ENCODE measurements around the gene TMOD1. TPM values are rescaled to one million over a fixed set of nuclear protein-coding genes. Genes with fewer than 3 reads are reported as not detected.
A peak's percentile ranks its signal among the peaks of the same experiment; 100 is the strongest.

Gene TMOD1
- total RNA-seq, 1 donor from 2014 or later = 0.23 TPM

DNA sequence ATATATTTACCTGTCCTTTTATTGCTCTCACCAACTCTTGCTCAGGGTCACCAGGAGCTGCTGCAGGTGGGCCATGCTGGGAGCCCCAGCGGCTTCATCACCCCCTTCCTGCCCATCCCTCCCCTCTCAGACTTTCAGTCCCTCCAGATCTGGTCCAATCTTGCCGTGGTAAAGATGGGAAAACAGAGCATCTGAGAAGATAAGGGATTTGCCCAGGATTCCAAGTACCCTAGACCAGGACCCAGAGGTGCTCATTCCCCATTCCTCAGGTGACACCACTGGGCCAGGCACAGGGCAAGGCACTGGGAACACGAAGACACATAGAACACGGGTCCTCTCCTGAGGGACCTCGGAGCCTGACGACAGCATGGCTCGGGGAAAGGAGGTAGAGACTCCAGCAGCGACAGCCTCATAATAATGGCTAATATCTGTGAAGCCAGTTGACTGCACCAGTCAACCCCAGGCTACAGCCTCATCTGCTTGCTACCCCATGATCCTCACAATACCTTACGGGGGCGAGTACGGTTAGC lies 18.0 kb downstream of the TMOD1 start:
- no peak overlapping the region for H3K4me3 Mint-ChIP-seq

DNA sequence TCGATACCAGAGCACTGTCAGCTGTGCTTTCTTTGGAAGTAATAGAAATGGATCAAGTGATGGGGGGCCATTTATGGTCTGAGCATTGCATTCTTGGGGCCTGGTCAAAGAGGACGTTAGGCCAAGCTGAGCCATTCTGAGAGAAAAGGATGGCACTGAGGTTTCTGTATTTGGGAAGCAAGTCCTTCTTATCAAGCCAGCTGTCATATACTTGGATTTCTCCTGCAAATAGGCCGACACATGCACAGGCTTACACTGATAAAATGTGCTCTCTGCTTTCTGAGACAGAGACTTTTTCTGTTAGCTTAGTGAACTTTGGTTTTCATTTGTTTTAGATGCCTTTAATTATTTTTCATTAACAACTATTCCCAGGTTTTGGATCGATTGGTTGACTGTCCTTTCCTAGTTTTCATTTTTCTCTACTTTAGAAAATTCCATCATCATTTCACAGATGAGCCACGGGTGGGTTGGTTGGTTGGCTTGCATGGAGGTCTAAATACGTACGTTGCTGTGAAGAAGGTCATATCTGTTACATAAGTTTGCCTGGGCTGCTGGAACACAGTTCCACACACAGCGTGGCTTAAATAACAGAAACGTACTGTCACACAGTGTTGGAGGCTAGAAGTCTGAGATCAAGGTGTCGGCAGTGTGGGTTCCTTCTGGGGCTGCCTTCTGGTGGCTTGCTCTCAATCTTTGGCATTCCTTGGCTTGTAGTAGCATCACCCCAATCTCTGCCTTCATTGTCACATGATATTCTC lies 20.3 kb downstream of the TMOD1 start:
- peaks cover 1% of the 10 kb centered on the region for H3K4me1 Mint-ChIP-seq
- TF ChIP-seq, protein P1, sequence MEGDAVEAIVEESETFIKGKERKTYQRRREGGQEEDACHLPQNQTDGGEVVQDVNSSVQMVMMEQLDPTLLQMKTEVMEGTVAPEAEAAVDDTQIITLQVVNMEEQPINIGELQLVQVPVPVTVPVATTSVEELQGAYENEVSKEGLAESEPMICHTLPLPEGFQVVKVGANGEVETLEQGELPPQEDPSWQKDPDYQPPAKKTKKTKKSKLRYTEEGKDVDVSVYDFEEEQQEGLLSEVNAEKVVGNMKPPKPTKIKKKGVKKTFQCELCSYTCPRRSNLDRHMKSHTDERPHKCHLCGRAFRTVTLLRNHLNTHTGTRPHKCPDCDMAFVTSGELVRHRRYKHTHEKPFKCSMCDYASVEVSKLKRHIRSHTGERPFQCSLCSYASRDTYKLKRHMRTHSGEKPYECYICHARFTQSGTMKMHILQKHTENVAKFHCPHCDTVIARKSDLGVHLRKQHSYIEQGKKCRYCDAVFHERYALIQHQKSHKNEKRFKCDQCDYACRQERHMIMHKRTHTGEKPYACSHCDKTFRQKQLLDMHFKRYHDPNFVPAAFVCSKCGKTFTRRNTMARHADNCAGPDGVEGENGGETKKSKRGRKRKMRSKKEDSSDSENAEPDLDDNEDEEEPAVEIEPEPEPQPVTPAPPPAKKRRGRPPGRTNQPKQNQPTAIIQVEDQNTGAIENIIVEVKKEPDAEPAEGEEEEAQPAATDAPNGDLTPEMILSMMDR (conservative IDR thresholded peaks at IDR 0.05) = no peak
- H3K27me3 Mint-ChIP-seq (ENCODE audit: low read depth) = peaks cover 24% of the 10 kb centered on the region
- no peak overlapping the region for H3K27ac Mint-ChIP-seq (ENCODE audit: unreplicated experiment)
- H3K9me3 Mint-ChIP-seq = no peaks in the 10 kb centered on the region
- DNase-seq (ENCODE audit: low read depth, low spot score) = no peak
- no peak overlapping the region for H3K4me3 Mint-ChIP-seq
- no peaks in the 10 kb centered on the region for H3K36me3 Mint-ChIP-seq (ENCODE audit: low read depth)

More for the DNA sequence above, 18.0 kb downstream of the TMOD1 start:
- no peaks in the 10 kb centered on the region for H3K36me3 Mint-ChIP-seq (ENCODE audit: low read depth)
- H3K9me3 Mint-ChIP-seq = no peaks in the 10 kb centered on the region
- H3K27me3 Mint-ChIP-seq (ENCODE audit: low read depth) = peaks cover 37% of the 10 kb centered on the region
- no peak overlapping the region for H3K27ac Mint-ChIP-seq (ENCODE audit: unreplicated experiment)
- peaks cover 7% of the 10 kb centered on the region for H3K4me1 Mint-ChIP-seq
- TF ChIP-seq, protein P1 (conservative IDR thresholded peaks at IDR 0.05) = no peak
- DNase-seq (ENCODE audit: low read depth, low spot score) = no peak

DNA sequence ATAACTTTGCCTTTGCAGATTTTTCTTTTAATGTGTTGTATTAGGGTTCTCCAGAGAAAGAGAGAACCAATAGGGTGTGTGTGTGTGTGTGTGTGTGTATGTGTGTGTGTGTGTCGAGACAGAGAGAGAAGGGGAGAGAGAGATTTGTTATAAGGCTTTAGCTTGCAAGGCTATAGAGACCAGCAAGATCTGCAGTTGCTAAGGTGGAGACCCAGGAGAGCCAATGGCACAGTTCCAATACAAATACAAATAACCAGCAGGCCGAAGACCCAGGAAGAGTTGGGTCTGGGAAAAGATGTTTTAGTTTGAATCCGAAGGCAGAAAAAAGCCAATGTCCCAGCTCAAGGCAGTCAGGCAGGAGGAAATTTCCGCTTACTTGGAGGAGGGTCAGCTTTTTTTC lies 23.0 kb downstream of the TMOD1 start:
- Mint-ChIP-seq H3K27ac (ENCODE audit: unreplicated experiment) (peak overlapping the region; percentile 2), H3K9me3 (no peaks in the 10 kb centered on the region), H3K4me3 (no peak overlapping the region), H3K4me1 (peaks cover 18% of the 10 kb centered on the region), H3K27me3 (ENCODE audit: low read depth) (peaks cover 8% of the 10 kb centered on the region), H3K36me3 (ENCODE audit: low read depth) (no peaks in the 10 kb centered on the region)
- TF ChIP-seq, protein P1 (conservative IDR thresholded peaks at IDR 0.05) = no peak
- DNase-seq (ENCODE audit: low read depth, low spot score) = no peak

DNA sequence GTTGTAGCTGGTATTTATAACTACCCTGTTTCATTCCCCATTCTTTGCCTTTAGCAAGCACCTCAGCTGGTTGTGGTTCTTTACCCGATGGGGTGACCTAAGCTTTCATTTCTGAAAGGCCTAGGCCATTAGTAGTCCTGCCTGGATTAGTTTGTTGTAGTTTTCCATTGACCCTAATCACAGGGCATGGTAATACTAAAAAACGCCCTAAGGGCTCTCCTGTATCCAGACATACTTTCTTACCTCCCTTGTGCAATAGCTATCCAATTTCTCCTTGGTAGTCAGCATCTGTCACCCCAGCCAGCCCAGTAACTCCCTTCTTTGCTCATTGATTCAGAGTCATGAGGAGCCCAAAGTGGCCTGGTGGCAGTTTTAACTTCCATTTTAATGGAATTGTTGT lies 24.0 kb downstream of the TMOD1 start:
- no peaks in the 10 kb centered on the region for H3K9me3 Mint-ChIP-seq

DNA sequence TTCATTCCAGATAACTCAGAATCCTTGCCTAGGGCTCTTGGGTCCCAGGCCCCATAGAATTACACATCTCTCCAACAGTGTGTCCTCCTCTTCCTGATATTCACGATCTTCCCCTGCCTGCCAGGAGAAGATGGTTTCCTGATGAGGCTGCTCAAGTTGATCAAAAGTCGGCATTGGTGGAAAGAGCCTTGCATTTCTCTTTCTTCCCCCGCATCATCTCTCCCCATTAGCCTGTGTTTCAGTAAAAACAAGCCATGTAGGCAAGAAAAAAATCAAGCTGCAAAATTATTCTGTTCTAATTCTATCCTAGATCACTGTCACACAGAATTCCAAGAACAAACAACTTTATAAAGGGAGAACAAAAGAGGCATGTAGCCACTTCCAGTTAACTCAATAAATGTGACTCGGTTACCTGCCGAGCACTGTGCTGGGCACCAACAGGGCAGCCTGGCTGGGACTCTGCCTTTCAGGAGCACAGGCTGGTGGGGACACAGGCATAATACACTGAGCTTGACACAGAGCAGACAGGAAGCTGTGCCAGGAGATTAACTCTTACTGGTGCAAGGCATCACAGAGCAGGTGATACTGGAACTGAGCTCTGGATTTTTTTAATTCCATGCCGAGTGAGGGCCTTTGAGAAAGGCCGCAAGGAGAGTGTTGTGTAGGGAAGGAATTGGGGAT lies 25.6 kb downstream of the TMOD1 start:
- Mint-ChIP-seq H3K36me3 (ENCODE audit: low read depth) (no peaks in the 10 kb centered on the region), H3K4me3 (no peak overlapping the region), H3K27me3 (ENCODE audit: low read depth) (no peaks in the 10 kb centered on the region), H3K27ac (ENCODE audit: unreplicated experiment) (peak overlapping the region; percentile 69), H3K4me1 (peaks cover 18% of the 10 kb centered on the region), H3K9me3 (no peaks in the 10 kb centered on the region)
- no peak for DNase-seq (ENCODE audit: low read depth, low spot score)
- TF ChIP-seq, protein P1 (conservative IDR thresholded peaks at IDR 0.05) = no peak

More for the DNA sequence above, 24.0 kb downstream of the TMOD1 start:
- no peak for DNase-seq (ENCODE audit: low read depth, low spot score)
- peaks cover 5% of the 10 kb centered on the region for H3K27me3 Mint-ChIP-seq (ENCODE audit: low read depth)
- no peaks in the 10 kb centered on the region for H3K36me3 Mint-ChIP-seq (ENCODE audit: low read depth)
- TF ChIP-seq, protein P1 (conservative IDR thresholded peaks at IDR 0.05) = no peak
- peaks cover 18% of the 10 kb centered on the region for H3K4me1 Mint-ChIP-seq
- no peak overlapping the region for H3K4me3 Mint-ChIP-seq
- H3K27ac Mint-ChIP-seq (ENCODE audit: unreplicated experiment) = no peak overlapping the region

All from neural crest cell (in vitro differentiated cells).